GM19452 (cell line): Measurements from ENCODE around the gene ZNF550.
"Not testable (repeated sequence)": the region's sequence is repeated elsewhere in the genome, so short reads cannot be mapped to it uniquely, and the experiment has no call there.

ENCODE experiments used
- ATAC-seq: cut with Tn5 transposase; IDR thresholded peaks from one replicate; pipeline ENCODE4 v1.9.1; 2021; ENCODE audit not compliant: unreplicated experiment

The ZNF550 gene

DNA sequence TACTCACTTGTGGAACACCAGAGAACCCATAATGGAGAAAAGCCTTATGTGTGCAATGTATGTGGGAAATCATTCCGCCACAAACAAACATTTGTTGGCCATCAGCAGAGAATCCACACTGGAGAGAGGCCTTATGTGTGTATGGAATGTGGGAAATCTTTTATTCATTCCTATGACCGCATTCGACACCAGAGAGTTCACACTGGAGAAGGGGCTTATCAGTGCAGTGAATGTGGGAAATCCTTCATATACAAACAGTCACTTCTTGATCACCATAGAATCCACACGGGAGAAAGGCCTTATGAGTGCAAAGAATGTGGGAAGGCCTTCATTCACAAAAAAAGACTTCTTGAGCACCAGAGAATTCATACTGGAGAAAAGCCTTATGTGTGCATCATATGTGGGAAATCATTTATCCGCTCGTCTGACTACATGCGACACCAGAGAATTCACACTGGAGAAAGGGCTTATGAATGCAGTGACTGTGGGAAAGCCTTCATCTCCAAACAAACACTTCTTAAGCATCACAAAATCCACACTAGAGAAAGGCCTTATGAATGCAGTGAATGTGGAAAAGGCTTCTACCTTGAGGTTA lies 21.6 kb downstream of the ZNF550 start:
- no peak for ATAC-seq

DNA sequence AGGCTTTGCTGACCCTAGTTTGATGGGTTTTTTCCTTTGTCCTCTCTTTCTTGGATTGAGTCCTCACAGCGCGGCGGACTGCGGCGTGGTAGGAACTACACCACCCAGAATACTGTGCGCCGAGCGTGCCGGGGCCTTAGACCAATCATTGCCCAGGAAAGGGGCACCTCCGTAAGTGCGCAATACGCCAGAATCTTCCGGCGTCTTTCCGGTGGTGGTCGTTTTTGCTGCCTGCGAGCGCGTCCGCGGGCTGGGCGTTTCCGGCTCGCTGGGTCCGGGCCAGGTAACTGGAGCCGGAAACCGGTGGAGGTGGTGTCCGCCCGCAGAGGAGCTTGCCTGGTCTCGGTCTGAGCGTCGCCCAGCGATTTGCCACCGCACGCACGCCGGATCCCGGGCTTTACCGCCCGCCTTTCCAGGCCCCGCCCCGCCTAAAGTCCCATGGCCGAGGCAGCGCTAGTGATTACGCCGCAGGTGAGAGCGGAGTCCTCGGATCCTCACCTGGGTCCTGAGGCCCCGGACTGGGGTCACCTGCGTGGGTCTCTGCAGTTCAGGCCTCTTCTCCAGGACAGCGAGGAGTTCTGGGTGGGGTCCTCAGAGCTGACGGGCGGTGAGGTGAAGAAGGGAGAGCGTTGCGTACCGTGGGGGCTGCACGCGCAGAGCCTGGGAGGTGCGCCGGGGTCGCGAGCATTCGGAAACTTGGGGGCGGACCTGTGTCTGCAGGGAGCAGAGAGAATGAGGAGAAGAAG lies 32.4 kb downstream of the ZNF550 start, which contains the start of gene ZNF549:
ZNF549 (plus strand) TSS at position 221 of the 746 bp plus-strand sequence; CDS start at position 439, 218 bp downstream.
- ATAC-seq, result peak; percentile 100

GRCh38 chr19:57518021-57518420 lies 41.6 kb downstream of the ZNF550 start:
- not testable (repeated sequence) for ATAC-seq

DNA sequence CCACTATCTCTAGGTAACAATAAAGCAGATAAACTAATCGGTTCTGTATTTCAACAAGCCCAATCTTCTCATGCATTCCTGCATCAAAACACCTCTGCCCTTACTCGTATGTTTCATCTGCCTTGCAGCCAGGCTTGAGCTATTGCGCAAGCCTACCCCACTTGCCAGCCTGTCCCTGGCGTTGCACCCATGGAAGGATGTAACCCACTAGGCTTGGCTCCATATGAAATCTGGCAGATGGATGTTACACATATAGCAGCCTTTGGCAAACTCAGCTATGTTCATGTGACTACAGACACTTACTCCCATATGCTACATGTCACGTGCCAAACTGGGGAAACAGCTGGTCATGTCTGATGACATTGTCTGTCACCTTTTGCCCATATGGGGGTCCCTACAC lies 44.4 kb downstream of the ZNF550 start:
- ATAC-seq, result no peak

DNA sequence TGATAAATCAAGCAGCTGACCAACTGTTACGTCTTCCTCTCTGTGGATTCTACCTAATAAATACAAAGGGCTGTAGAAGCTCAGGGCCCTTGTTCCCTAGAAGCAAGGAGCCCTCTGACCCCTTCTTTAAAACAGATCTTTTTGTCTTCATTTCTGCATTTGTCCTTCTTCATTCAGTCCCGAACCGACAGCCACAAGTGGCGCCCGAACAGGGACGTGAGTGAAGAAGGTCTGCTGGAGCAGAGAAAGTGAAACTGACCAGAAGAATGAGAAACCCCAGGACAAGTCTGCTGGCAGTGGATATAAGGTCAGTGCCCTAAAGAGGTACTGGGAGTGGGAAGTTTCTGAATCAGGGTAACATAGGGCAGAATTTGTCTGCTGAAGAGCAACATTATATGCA lies 46.8 kb downstream of the ZNF550 start:
- no peak for ATAC-seq

GRCh38 chr19:57511484-57511883 lies 48.2 kb downstream of the ZNF550 start:
- no peak for ATAC-seq

GRCh38 chr19:57506163-57506562 lies 53.5 kb downstream of the ZNF550 start:
- no peak for ATAC-seq

GRCh38 chr19:57500400-57500799 lies 59.3 kb downstream of the ZNF550 start:
- not testable (repeated sequence) for ATAC-seq

GRCh38 chr19:57499680-57500395 lies 59.8 kb downstream of the ZNF550 start, which contains the start of gene ZNF773:
ZNF773 (plus strand) TSS chr19:57499938; CDS start chr19:57500081, 143 bp downstream.
- peak; percentile 99 for ATAC-seq

DNA sequence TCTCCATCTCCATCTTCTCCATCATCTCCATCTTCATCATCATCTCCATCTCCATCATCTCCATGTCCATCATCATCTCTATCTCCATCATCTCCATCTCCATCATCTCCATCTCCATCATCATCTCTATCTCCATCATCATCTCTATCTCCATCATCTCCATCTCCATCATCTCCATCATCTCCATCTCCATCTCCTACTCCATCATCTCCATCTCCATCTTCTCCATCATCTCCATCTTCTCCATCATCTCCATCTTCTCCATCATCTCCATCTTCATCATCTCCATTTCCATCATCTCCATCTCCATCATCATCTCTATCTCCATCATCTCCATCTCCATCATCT lies 60.4 kb downstream of the ZNF550 start:
- ATAC-seq, result not testable (repeated sequence)

GRCh38 chr19:57488299-57488644 lies 71.4 kb downstream of the ZNF550 start:
- not testable (repeated sequence) for ATAC-seq

DNA sequence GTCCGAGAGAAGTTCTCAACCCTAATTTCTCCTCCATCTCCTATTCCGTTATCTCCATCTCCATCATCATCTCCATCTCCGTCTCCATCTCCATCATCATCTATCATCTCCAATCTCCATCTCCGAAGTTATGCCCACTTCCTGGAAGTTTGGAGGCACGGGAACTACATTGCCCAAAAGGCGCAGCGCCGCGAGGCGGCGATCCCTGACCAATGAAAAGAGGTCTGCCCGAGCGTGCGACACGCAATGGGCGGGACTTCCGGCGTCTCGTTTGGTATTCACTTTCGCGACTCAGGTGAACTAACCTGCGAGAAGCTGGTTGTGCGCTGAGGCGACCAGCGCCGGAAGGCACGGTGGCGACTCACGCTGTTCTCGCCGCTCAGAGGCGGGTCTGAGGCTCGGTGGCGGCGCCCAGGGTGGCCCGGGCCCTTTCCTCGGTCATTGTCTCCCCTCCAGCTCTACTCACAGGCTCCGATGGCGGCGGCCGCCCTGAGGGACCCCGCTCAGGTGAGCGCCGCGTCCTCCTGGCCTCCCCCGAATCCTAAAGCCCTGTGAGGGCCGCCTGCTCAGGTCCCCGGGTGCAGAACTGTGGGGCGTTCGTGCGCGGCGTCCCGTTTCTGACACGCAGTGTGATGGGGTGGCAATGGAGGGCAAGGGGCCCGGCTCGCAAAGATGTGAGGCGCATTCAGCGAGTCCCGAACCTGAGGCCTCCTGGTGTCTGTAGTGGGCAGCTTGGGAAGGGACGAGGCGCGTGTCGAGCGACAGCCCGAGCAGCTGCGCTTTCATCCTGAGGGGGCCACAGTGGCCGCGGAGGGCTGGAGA lies 72.0 kb downstream of the ZNF550 start, which contains the start of gene ZNF419:
ZNF419 (plus strand) TSS at position 274 of the 822 bp plus-strand sequence; CDS start at position 475, 201 bp downstream.
- peak; percentile 96 for ATAC-seq
